ENCODE measurements around the gene TICAM1.
"Not testable (repeated sequence)": the region's sequence is repeated elsewhere in the genome, so short reads cannot be mapped to it uniquely, and the experiment has no call there.

DNA sequence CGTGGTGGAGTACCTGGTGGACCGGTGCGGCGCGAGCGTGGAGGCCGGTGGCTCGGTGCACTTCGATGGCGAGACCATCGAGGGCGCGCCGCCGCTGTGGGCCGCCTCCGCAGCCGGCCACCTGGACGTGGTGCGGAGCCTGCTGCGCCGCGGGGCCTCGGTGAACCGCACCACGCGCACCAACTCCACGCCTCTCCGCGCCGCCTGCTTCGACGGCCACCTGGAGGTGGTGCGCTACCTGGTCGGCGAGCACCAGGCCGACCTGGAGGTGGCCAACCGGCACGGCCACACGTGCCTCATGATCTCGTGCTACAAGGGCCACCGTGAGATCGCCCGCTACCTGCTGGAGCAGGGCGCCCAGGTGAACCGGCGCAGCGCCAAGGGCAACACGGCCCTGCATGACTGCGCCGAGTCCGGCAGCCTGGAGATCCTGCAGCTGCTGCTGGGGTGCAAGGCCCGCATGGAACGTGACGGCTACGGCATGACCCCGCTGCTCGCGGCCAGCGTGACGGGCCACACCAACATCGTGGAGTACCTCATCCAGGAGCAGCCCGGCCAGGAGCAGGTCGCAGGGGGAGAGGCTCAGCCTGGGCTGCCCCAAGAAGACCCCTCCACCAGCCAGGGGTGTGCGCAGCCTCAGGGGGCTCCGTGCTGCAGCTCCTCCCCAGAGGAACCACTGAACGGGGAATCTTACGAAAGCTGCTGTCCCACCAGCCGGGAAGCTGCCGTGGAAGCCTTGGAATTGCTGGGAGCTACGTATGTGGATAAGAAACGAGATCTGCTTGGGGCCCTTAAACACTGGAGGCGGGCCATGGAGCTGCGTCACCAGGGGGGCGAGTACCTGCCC, 39.3 kb downstream of the TICAM1 start:
- TF ChIP-seq, protein P1, sequence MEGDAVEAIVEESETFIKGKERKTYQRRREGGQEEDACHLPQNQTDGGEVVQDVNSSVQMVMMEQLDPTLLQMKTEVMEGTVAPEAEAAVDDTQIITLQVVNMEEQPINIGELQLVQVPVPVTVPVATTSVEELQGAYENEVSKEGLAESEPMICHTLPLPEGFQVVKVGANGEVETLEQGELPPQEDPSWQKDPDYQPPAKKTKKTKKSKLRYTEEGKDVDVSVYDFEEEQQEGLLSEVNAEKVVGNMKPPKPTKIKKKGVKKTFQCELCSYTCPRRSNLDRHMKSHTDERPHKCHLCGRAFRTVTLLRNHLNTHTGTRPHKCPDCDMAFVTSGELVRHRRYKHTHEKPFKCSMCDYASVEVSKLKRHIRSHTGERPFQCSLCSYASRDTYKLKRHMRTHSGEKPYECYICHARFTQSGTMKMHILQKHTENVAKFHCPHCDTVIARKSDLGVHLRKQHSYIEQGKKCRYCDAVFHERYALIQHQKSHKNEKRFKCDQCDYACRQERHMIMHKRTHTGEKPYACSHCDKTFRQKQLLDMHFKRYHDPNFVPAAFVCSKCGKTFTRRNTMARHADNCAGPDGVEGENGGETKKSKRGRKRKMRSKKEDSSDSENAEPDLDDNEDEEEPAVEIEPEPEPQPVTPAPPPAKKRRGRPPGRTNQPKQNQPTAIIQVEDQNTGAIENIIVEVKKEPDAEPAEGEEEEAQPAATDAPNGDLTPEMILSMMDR (conservative IDR thresholded peaks at IDR 0.05): not testable (repeated sequence)
- TF ChIP-seq EZH2 (IDR thresholded peaks at IDR 0.05; ENCODE audit: low read depth): not testable (repeated sequence)

Data from PC-9 (cell line).